ENCODE data around the gene SLC6A8.

Gene SLC6A8

GRCh38 chrX:153648358-153649177 lies 39.2 kb upstream of the SLC6A8 start:
- no peak for DNase-seq (ENCODE audit: low read depth in 3 of 3, low spot score in 1 of 3)

GRCh38 chrX:153649178-153649914 lies 38.4 kb upstream of the SLC6A8 start:
- DNase-seq (ENCODE audit: low read depth in 3 of 3, low spot score in 1 of 3) = no peak

- no peak for DNase-seq (ENCODE audit: low read depth in 3 of 3, low spot score in 1 of 3)
Measured at GRCh38 chrX:153649915-153650782, 37.6 kb upstream of the SLC6A8 start.

GRCh38 chrX:153650959-153651358 lies 36.8 kb upstream of the SLC6A8 start:
- no peak for DNase-seq (ENCODE audit: low read depth in 3 of 3, low spot score in 1 of 3)

- DNase-seq (ENCODE audit: low read depth in 3 of 3, low spot score in 1 of 3) = no peak
Measured at GRCh38 chrX:153651540-153652079, 36.1 kb upstream of the SLC6A8 start.

GRCh38 chrX:153653556-153653955 lies 34.2 kb upstream of the SLC6A8 start:
- DNase-seq (ENCODE audit: low read depth in 3 of 3, low spot score in 1 of 3) = no peak

GRCh38 chrX:153657161-153657560 lies 30.6 kb upstream of the SLC6A8 start:
- DNase-seq (ENCODE audit: low read depth in 3 of 3, low spot score in 1 of 3) = no peak

GRCh38 chrX:153659268-153659667 lies 28.5 kb upstream of the SLC6A8 start:
- no peak for DNase-seq (ENCODE audit: low read depth in 3 of 3, low spot score in 1 of 3)

GRCh38 chrX:153662266-153662665 lies 25.5 kb upstream of the SLC6A8 start:
- peak in 2 of 3 donors; percentile 35 to 44 for DNase-seq (ENCODE audit: low read depth in 3 of 3, low spot score in 1 of 3)

- DNase-seq (ENCODE audit: low read depth in 3 of 3, low spot score in 1 of 3) = no peak
Measured at GRCh38 chrX:153665726-153666306, 21.9 kb upstream of the SLC6A8 start.

- DNase-seq (ENCODE audit: low read depth in 3 of 3, low spot score in 1 of 3) = no peak
Measured at GRCh38 chrX:153667281-153667955, 20.3 kb upstream of the SLC6A8 start.

- peak; percentile 17 to 81 (median 56) for DNase-seq (ENCODE audit: low read depth in 3 of 3, low spot score in 1 of 3)
Measured at GRCh38 chrX:153667956-153668396, 19.8 kb upstream of the SLC6A8 start.

- DNase-seq (ENCODE audit: low read depth in 3 of 3, low spot score in 1 of 3) = no peak
Measured at GRCh38 chrX:153668423-153669173, 19.1 kb upstream of the SLC6A8 start.

GRCh38 chrX:153669174-153669890 lies 18.4 kb upstream of the SLC6A8 start:
- DNase-seq (ENCODE audit: low read depth in 3 of 3, low spot score in 1 of 3) = no peak

GRCh38 chrX:153669901-153670731 lies 17.6 kb upstream of the SLC6A8 start:
- DNase-seq (ENCODE audit: low read depth in 3 of 3, low spot score in 1 of 3) = no peak

GRCh38 chrX:153670748-153671588 lies 16.8 kb upstream of the SLC6A8 start:
- no peak for DNase-seq (ENCODE audit: low read depth in 3 of 3, low spot score in 1 of 3)
